Measurements from ENCODE around the gene MKLN1. TPM values are rescaled to one million over a fixed set of nuclear protein-coding genes. Genes with fewer than 3 reads are reported as not detected.

MKLN1 gene
- total RNA-seq, 3 donors from 2014 or later, result 78.1 to 113 (median 80.3) TPM

DNA sequence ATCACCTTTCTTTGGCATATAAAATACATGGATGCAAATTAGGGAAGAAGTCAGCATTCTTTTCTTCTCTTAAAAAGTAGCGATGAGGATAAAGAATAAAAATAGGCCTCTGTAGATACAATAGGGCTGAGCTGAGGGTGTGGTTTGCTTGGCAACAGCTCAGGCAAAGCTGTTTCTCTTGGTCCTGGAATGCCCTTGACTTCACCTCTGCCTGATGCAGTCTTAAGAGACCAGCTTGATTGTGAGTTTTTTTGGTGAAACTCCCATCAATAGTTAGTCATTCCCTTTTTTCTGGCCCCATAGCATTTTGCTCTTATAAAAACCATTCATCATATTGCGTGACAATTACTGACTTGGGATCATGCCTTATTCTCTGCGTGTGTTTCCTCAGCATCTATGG, 42.1 kb upstream of the MKLN1 start:
- intact Hi-C loops (cut with DNase I; ENCODE audit: low total_unique reads), result no loop called here
- Histone ChIP-seq H3K36me3 (no peaks in the 10 kb centered on the region), H3K4me1 (no peaks in the 10 kb centered on the region), H3K4me3 (no peak overlapping the region), H3K9me3 (no peaks in the 10 kb centered on the region), H3K27me3 (no peaks in the 10 kb centered on the region), H3K27ac (peak overlapping the region; percentile 81 to 92)
- TF ChIP-seq CTCF (IDR thresholded peaks at IDR 0.05) (no peak), POLR2A (IDR thresholded peaks at IDR 0.05) (no peak), POLR2AphosphoS5 (IDR thresholded peaks at IDR 0.05) (no peak)
- DNase-seq (ENCODE audit: low spot score in 2 of 2), result no peak

DNA sequence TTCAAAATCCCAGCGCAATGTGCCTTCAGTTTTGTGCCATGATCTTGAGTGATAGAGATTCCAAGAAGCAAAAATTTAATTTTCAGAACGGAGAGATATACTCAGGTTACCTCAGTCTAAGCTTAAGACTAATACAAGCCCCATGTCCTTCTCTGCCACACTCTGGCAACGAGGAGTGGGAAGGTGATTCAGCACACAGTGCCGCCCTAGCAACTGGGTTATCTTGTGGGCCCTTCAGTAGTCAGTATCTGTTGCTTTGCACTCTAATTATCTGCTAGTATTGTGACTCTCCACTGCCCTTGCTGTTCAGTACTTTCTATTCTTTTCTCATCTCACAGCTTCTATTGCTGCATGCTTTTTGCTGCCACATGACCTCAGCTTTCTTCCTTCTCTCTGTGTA, 39.2 kb upstream of the MKLN1 start:
- no peaks in the 10 kb centered on the region for H3K27me3 ChIP-seq
- H3K4me3 ChIP-seq, result no peak overlapping the region
- DNase-seq (ENCODE audit: low spot score in 2 of 2), result no peak
- no peaks in the 10 kb centered on the region for H3K4me1 ChIP-seq
- TF ChIP-seq POLR2AphosphoS5 (IDR thresholded peaks at IDR 0.05) (no peak), POLR2A (IDR thresholded peaks at IDR 0.05) (no peak), CTCF (IDR thresholded peaks at IDR 0.05) (no peak)
- intact Hi-C loops (cut with DNase I; ENCODE audit: low total_unique reads), result loop anchor here (2.0 kb wide), 1 partner anchor 240 kb away; no protein-coding TSS in a partner anchor
- no peak overlapping the region for H3K27ac ChIP-seq
- no peaks in the 10 kb centered on the region for H3K36me3 ChIP-seq
- H3K9me3 ChIP-seq, result no peaks in the 10 kb centered on the region

DNA sequence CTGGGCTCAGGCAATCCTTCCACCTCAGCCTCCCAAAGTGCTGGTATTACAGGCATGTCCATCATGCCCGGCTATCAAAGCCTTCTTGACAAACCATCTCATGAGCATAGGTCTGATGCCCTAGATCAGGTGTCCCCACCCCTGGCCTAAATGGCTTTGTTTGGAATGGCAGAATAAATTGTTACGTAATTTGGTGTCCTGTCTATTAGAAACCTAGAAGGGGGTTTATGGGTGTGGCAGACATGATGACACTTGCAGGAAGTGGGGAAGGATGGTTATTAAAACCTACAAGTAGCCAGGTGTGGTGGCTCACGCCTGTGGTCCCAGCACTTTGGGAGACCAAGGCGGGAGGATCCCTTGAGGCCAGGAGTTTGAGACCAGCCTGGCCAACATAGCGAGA, 38.6 kb upstream of the MKLN1 start:
- Histone ChIP-seq H3K27me3 (no peaks in the 10 kb centered on the region), H3K4me1 (no peaks in the 10 kb centered on the region), H3K9me3 (no peaks in the 10 kb centered on the region), H3K36me3 (no peaks in the 10 kb centered on the region), H3K27ac (no peak overlapping the region), H3K4me3 (no peak overlapping the region)
- intact Hi-C loops (cut with DNase I; ENCODE audit: low total_unique reads), result loop anchor here (2.0 kb wide), 1 partner anchor 240 kb away; no protein-coding TSS in a partner anchor
- DNase-seq (ENCODE audit: low spot score in 2 of 2), result no peak
- TF ChIP-seq POLR2AphosphoS5 (IDR thresholded peaks at IDR 0.05) (no peak), POLR2A (IDR thresholded peaks at IDR 0.05) (no peak)

GRCh38 chr7:131292141-131292905, 35.4 kb upstream of the MKLN1 start:
- Histone ChIP-seq H3K4me3 (no peak overlapping the region), H3K4me1 (no peaks in the 10 kb centered on the region), H3K9me3 (no peaks in the 10 kb centered on the region), H3K36me3 (no peaks in the 10 kb centered on the region), H3K27me3 (no peaks in the 10 kb centered on the region), H3K27ac (peak overlapping the region; percentile 31 to 62)
- no peak for TF ChIP-seq POLR2AphosphoS5 (IDR thresholded peaks at IDR 0.05)
- intact Hi-C loops (cut with DNase I; ENCODE audit: low total_unique reads), result no loop called here
- DNase-seq (ENCODE audit: low spot score in 2 of 2), result no peak

GRCh38 chr7:131293018-131293417, 34.7 kb upstream of the MKLN1 start:
- no peak for TF ChIP-seq POLR2A (IDR thresholded peaks at IDR 0.05)
- no peak for TF ChIP-seq CTCF (IDR thresholded peaks at IDR 0.05)
- Histone ChIP-seq H3K4me1 (no peaks in the 10 kb centered on the region), H3K27me3 (no peaks in the 10 kb centered on the region), H3K27ac (peak overlapping the region; percentile 31 to 62), H3K4me3 (no peak overlapping the region), H3K9me3 (no peaks in the 10 kb centered on the region), H3K36me3 (no peaks in the 10 kb centered on the region)
- no peak for DNase-seq (ENCODE audit: low spot score in 2 of 2)
- intact Hi-C loops (cut with DNase I; ENCODE audit: low total_unique reads), result no loop called here

- Histone ChIP-seq H3K27me3 (no peaks in the 10 kb centered on the region), H3K27ac (no peak overlapping the region), H3K4me1 (no peaks in the 10 kb centered on the region), H3K9me3 (no peaks in the 10 kb centered on the region), H3K4me3 (no peak overlapping the region), H3K36me3 (no peaks in the 10 kb centered on the region)
- no peak for DNase-seq (ENCODE audit: low spot score in 2 of 2)
- intact Hi-C loops (cut with DNase I; ENCODE audit: low total_unique reads), result no loop called here
- TF ChIP-seq CTCF (IDR thresholded peaks at IDR 0.05), result no peak
- TF ChIP-seq POLR2A (IDR thresholded peaks at IDR 0.05), result no peak
- no peak for TF ChIP-seq POLR2AphosphoS5 (IDR thresholded peaks at IDR 0.05)
Observed at GRCh38 chr7:131294553-131294952, 33.1 kb upstream of the MKLN1 start.
